Subcutaneous abdominal adipose tissue (tissue), 5 donors: Measurements from ENCODE around the gene SPPL3.

Experiments used
- H3K27ac ChIP-seq: one replicate; pipeline ENCODE4 v1.7.0; 2013; ENCODE audit warnings: low read depth, mild to moderate bottlenecking, inconsistent platforms, low read length, moderate library complexity
- H3K27me3 ChIP-seq, 5 donors: one replicate each; pipeline ENCODE4 v1.7.0; 2013; ENCODE audit warnings: low read length in 5 of 5, inconsistent platforms in 1 of 5; ENCODE audit not compliant: control insufficient read depth in 5 of 5, insufficient read depth in 4 of 5
- H3K36me3 ChIP-seq, 5 donors: one replicate each; pipeline ENCODE4 v1.7.0; 2013; ENCODE audit warnings: low read length in 5 of 5; ENCODE audit not compliant: control insufficient read depth in 5 of 5, insufficient read depth in 5 of 5
- H3K4me1 ChIP-seq, 5 donors: one replicate each; pipeline ENCODE4 v1.7.0; 2013; ENCODE audit warnings: low read length in 5 of 5, mild to moderate bottlenecking in 3 of 5, moderate library complexity in 1 of 5; ENCODE audit not compliant: control insufficient read depth in 5 of 5, insufficient read depth in 5 of 5
- H3K4me3 ChIP-seq, 5 donors: one replicate each; pipeline ENCODE4 v1.7.0; 2013; ENCODE audit warnings: low read length in 5 of 5, low read depth in 1 of 5
- H3K9ac ChIP-seq, 5 donors: one replicate each; pipeline ENCODE4 v1.7.0; 2013; ENCODE audit warnings: low read length in 5 of 5, mild to moderate bottlenecking in 4 of 5, moderate library complexity in 3 of 5
- H3K9me3 ChIP-seq, 5 donors: one replicate each; pipeline ENCODE4 v1.7.0; 2013; ENCODE audit warnings: low read length in 5 of 5; ENCODE audit not compliant: control insufficient read depth in 5 of 5
- donor health status: healthy.
- donor health status: healthy.
- donor health status: healthy.
- donor health status: healthy.
- donor health status: healthy.

Gene SPPL3

GRCh38 chr12:120814903-120815429 lies 89.2 kb downstream of the SPPL3 start:
- Histone ChIP-seq H3K27ac (no peak overlapping the region), H3K9ac (no peak overlapping the region), H3K27me3 (no peaks in the 10 kb centered on the region), H3K4me3 (no peak overlapping the region), H3K4me1 (peaks cover 0 to 31% (median 16%) of the 10 kb centered on the region in 5 donors), H3K36me3 (peaks cover 0 to 3% (median 0%) of the 10 kb centered on the region in 5 donors), H3K9me3 (no peaks in the 10 kb centered on the region)

GRCh38 chr12:120814203-120814902 lies 89.8 kb downstream of the SPPL3 start:
- peaks cover 0 to 30% (median 16%) of the 10 kb centered on the region in 5 donors for H3K4me1 ChIP-seq
- no peak overlapping the region for H3K4me3 ChIP-seq
- peaks cover 2 to 8% (median 3%) of the 10 kb centered on the region in 5 donors for H3K36me3 ChIP-seq
- no peaks in the 10 kb centered on the region for H3K27me3 ChIP-seq
- H3K27ac ChIP-seq, result no peak overlapping the region
- H3K9me3 ChIP-seq, result no peaks in the 10 kb centered on the region
- no peak overlapping the region for H3K9ac ChIP-seq

GRCh38 chr12:120813588-120814153 lies 90.5 kb downstream of the SPPL3 start:
- Histone ChIP-seq H3K9me3 (no peaks in the 10 kb centered on the region), H3K36me3 (peaks cover 3 to 8% (median 3%) of the 10 kb centered on the region in 5 donors), H3K27me3 (no peaks in the 10 kb centered on the region), H3K27ac (no peak overlapping the region), H3K9ac (no peak overlapping the region), H3K4me3 (no peak overlapping the region), H3K4me1 (peaks cover 0 to 24% (median 16%) of the 10 kb centered on the region in 5 donors)

GRCh38 chr12:120810021-120810420 lies 94.1 kb downstream of the SPPL3 start:
- H3K27ac ChIP-seq, result no peak overlapping the region
- peaks cover 3 to 8% (median 3%) of the 10 kb centered on the region in 5 donors for H3K36me3 ChIP-seq
- H3K9me3 ChIP-seq, result no peaks in the 10 kb centered on the region
- no peak overlapping the region for H3K9ac ChIP-seq
- H3K4me1 ChIP-seq, result peaks cover 0 to 14% (median 7%) of the 10 kb centered on the region in 5 donors
- no peak overlapping the region for H3K4me3 ChIP-seq
- H3K27me3 ChIP-seq, result no peaks in the 10 kb centered on the region

- peaks cover under 1 to 2% (median 1%) of the 10 kb centered on the region in 5 donors for H3K36me3 ChIP-seq
- no peaks in the 10 kb centered on the region for H3K27me3 ChIP-seq
Observed at GRCh38 chr12:120804428-120804827, 99.7 kb downstream of the SPPL3 start.

GRCh38 chr12:120801146-120801545 lies 103.0 kb downstream of the SPPL3 start:
- Histone ChIP-seq H3K9ac (peak overlapping the region in 1 of 5 donors; percentile 10), H3K4me1 (no peaks in the 10 kb centered on the region), H3K4me3 (no peak overlapping the region), H3K36me3 (no peaks in the 10 kb centered on the region), H3K9me3 (peaks cover 0 to 3% (median under 1%) of the 10 kb centered on the region in 5 donors), H3K27ac (no peak overlapping the region), H3K27me3 (no peaks in the 10 kb centered on the region)

More at GRCh38 chr12:120804428-120804827, 99.7 kb downstream of the SPPL3 start:
- Histone ChIP-seq H3K27ac (no peak overlapping the region), H3K4me3 (no peak overlapping the region), H3K9me3 (no peaks in the 10 kb centered on the region), H3K4me1 (no peaks in the 10 kb centered on the region), H3K9ac (no peak overlapping the region)

GRCh38 chr12:120800665-120801064 lies 103.5 kb downstream of the SPPL3 start:
- H3K36me3 ChIP-seq, result no peaks in the 10 kb centered on the region
- H3K27me3 ChIP-seq, result no peaks in the 10 kb centered on the region
- H3K9me3 ChIP-seq, result peaks cover 0 to 7% (median 5%) of the 10 kb centered on the region in 5 donors
- no peak overlapping the region for H3K4me3 ChIP-seq
- no peaks in the 10 kb centered on the region for H3K4me1 ChIP-seq
- H3K27ac ChIP-seq, result no peak overlapping the region
- H3K9ac ChIP-seq, result peak overlapping the region in 1 of 5 donors; percentile 10

GRCh38 chr12:120799243-120800045 lies 104.7 kb downstream of the SPPL3 start:
- H3K36me3 ChIP-seq, result no peaks in the 10 kb centered on the region
- H3K9me3 ChIP-seq, result peaks cover 0 to 13% (median 9%) of the 10 kb centered on the region in 5 donors
- no peaks in the 10 kb centered on the region for H3K4me1 ChIP-seq
- H3K9ac ChIP-seq, result no peak overlapping the region
- H3K27ac ChIP-seq, result no peak overlapping the region
- H3K27me3 ChIP-seq, result no peaks in the 10 kb centered on the region
- H3K4me3 ChIP-seq, result no peak overlapping the region

- Histone ChIP-seq H3K4me1 (no peaks in the 10 kb centered on the region), H3K27me3 (no peaks in the 10 kb centered on the region), H3K27ac (no peak overlapping the region), H3K4me3 (no peak overlapping the region), H3K9me3 (peaks cover 2 to 13% (median 9%) of the 10 kb centered on the region in 5 donors), H3K36me3 (no peaks in the 10 kb centered on the region), H3K9ac (no peak overlapping the region)
Observed at GRCh38 chr12:120798696-120799095, 105.5 kb downstream of the SPPL3 start.
